H1 (cell line): ENCODE results near the gene BIN1. TPM values are rescaled to one million over a fixed set of nuclear protein-coding genes. Genes with fewer than 3 reads are reported as not detected.

ENCODE experiments used
- BACH1 ChIP-seq: IDR thresholded peaks from 2 replicates; pipeline ENCODE4 v1.6.1; 2012; ENCODE audit warnings: low read length, improper control_type of control experiment
- BRCA1 ChIP-seq: IDR thresholded peaks from 2 replicates; pipeline ENCODE4 v1.6.1; 2012; ENCODE audit warnings: low read depth, low read length, improper control_type of control experiment
- CHD1 ChIP-seq: IDR thresholded peaks from 2 replicates; pipeline ENCODE4 v1.6.1; 2012; ENCODE audit warnings: low read depth, low read length, improper control_type of control experiment
- CHD2 ChIP-seq: IDR thresholded peaks from 2 replicates; pipeline ENCODE4 v1.6.1; 2012; ENCODE audit warnings: low read length, improper control_type of control experiment
- JUND ChIP-seq: IDR thresholded peaks from 2 replicates; pipeline ENCODE4 v1.6.1; 2011; ENCODE audit warnings: mild to moderate bottlenecking, improper control_type of control experiment, low read length
- MAFK ChIP-seq: IDR thresholded peaks from 2 replicates; pipeline ENCODE4 v1.6.1; 2012; ENCODE audit warnings: low read depth, mild to moderate bottlenecking, improper control_type of control experiment, low read length
- POLR2A ChIP-seq, 2 experiments: IDR thresholded peaks; 1 replicate in 1 of 2; 2 replicates in 1 of 2; pipeline ENCODE4 v1.6.1; 2011; ENCODE audit warnings: low read depth in 2 of 2, low read length in 2 of 2, mild to moderate bottlenecking in 2 of 2; ENCODE audit errors: control extremely low read depth in 1 of 2
- SIX5 ChIP-seq: IDR thresholded peaks from 2 replicates; pipeline ENCODE4 v1.6.1; 2011; ENCODE audit warnings: mild to moderate bottlenecking, low read depth, low read length
- TAF1 ChIP-seq: IDR thresholded peaks from 2 replicates; pipeline ENCODE4 v1.6.1; 2011; ENCODE audit warnings: mild to moderate bottlenecking, low read depth, low read length
- polyA plus RNA-seq, 7 experiments: library from polyadenylated mRNA; depleted of rRNA in 3 of 7; stranded (reverse) in 5 of 7; unstranded in 2 of 7; fragments of >200 nt in 5 of 7; fragments of 200-250 nt in 2 of 7; gene quantifications; 1 replicate in 5 of 7; 2 replicates in 1 of 7; 4 replicates in 1 of 7; pipeline versions ENCODE4 v1.2.1 to v1.2.3, GENCODE V29; 2011 to 2013; ENCODE audit warnings: missing spikeins in 2 of 7, mixed read lengths in 2 of 7
- total RNA-seq: library from RNA; stranded (reverse); fragmentation: NEBNext Ultra II Directional; extraction: Animal tissue kit (Norgen Biotek cat#: 25700); gene quantifications from 2 replicates; pipeline ENCODE4 v1.2.1, GENCODE V29; 2021
- TF ChIP-seq, protein P1 (sequence below), 3 experiments: IDR thresholded peaks; 1 replicate in 2 of 3; 2 replicates in 1 of 3; pipeline versions ENCODE4 v1.5.1 to v1.6.1; 2011; ENCODE audit warnings: low read length in 3 of 3, mild to moderate bottlenecking in 3 of 3, inconsistent platforms in 2 of 3, low read depth in 1 of 3, moderate library complexity in 1 of 3; ENCODE audit not compliant: insufficient read depth in 1 of 3; ENCODE audit errors: control extremely low read depth in 1 of 3
- TF ChIP-seq, protein P2 (sequence below): IDR thresholded peaks from 2 replicates; pipeline ENCODE4 v1.6.1; 2012; ENCODE audit warnings: inconsistent platforms

The BIN1 gene
- total and polyA plus RNA-seq, 2 of the 8 experiments (the other 6 are each of a cell fraction or from before 2014, with no cell fraction given): 23.6 to 35.6 TPM

DNA sequence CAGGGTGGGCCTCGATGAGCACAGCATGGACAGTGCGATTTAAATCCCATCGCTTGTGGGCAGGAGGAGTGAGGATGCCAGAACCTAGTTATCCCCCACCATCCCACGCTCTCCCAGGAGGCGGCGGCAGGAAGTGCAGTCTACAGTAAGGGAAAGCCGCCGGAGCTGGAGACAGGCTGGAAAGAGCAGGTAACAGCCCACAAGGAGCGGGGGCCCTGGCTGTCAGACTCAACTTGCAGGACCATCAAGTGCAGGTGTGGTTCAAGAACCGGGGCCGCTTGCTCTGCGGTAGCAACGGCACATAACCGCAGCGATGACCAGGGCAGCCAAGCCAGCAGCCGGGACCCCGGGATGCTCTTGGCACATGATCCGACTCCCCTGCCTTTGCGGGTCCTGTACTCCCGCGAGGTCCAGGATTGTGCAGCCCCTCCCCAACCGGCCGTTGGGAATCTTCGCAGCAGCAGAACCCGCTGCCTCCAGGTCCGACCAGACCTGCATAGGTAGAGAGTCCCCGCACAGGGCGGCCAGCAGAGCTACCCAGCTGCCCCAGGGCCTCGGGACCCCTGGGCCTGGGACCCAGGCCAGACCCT is 82.1 kb downstream of the BIN1 start (continued):
- TF ChIP-seq SIX5: no peak
- TF ChIP-seq, protein P1, sequence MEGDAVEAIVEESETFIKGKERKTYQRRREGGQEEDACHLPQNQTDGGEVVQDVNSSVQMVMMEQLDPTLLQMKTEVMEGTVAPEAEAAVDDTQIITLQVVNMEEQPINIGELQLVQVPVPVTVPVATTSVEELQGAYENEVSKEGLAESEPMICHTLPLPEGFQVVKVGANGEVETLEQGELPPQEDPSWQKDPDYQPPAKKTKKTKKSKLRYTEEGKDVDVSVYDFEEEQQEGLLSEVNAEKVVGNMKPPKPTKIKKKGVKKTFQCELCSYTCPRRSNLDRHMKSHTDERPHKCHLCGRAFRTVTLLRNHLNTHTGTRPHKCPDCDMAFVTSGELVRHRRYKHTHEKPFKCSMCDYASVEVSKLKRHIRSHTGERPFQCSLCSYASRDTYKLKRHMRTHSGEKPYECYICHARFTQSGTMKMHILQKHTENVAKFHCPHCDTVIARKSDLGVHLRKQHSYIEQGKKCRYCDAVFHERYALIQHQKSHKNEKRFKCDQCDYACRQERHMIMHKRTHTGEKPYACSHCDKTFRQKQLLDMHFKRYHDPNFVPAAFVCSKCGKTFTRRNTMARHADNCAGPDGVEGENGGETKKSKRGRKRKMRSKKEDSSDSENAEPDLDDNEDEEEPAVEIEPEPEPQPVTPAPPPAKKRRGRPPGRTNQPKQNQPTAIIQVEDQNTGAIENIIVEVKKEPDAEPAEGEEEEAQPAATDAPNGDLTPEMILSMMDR (IDR thresholded peaks at IDR 0.05; ENCODE audit: control extremely low read depth in 1 of 3, insufficient read depth in 1 of 3, low read depth in 1 of 3, low read length in 3 of 3): peak; percentile 44 to 50 (median 46)
- TF ChIP-seq POLR2A (IDR thresholded peaks at IDR 0.05; ENCODE audit: control extremely low read depth in 1 of 2, low read depth in 2 of 2, low read length in 2 of 2): peak; percentile 48 to 82
- peak; percentile 53 for TF ChIP-seq TAF1
- TF ChIP-seq BRCA1: peak; percentile 58
- no peak for TF ChIP-seq MAFK
- TF ChIP-seq, protein P2, sequence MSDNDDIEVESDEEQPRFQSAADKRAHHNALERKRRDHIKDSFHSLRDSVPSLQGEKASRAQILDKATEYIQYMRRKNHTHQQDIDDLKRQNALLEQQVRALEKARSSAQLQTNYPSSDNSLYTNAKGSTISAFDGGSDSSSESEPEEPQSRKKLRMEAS: peak; percentile 44; the same call in 1 of the 2 replicates
- TF ChIP-seq CHD1: 0 out of 2 replicates have a peak, but pooled peaks have one; percentile 18
- 0 out of 2 replicates have a peak, but pooled peaks have one; percentile 36 for TF ChIP-seq BACH1
- TF ChIP-seq CHD2: peak; percentile 85
- 0 out of 2 replicates have a peak, but pooled peaks have one; percentile 7 for TF ChIP-seq JUND
